HG03175 (cell line): ENCODE measurements around the gene AGER.
"Not testable (repeated sequence)": the region's sequence is repeated elsewhere in the genome, so short reads cannot be mapped to it uniquely, and the experiment has no call there.

ENCODE experiments used
- ATAC-seq: cut with Tn5 transposase; IDR thresholded peaks from one replicate; pipeline ENCODE4 v1.9.1; 2021; ENCODE audit warnings: mild to moderate bottlenecking, moderate library complexity; ENCODE audit not compliant: unreplicated experiment

AGER gene

GRCh38 chr6:32151181-32151862 lies 32.7 kb downstream of the AGER start:
- no peak for ATAC-seq

GRCh38 chr6:32149932-32150870 lies 33.9 kb downstream of the AGER start:
- ATAC-seq, result no peak

- ATAC-seq, result no peak
Measured at GRCh38 chr6:32149092-32149755, 34.8 kb downstream of the AGER start.

GRCh38 chr6:32148289-32149091 lies 35.6 kb downstream of the AGER start:
- ATAC-seq, result no peak

- ATAC-seq, result no peak
Measured at GRCh38 chr6:32147401-32148132, 36.5 kb downstream of the AGER start.

GRCh38 chr6:32146687-32147086 lies 37.4 kb downstream of the AGER start:
- no peak for ATAC-seq

- ATAC-seq, result no peak
Measured at GRCh38 chr6:32146287-32146686, 37.8 kb downstream of the AGER start.

- not testable (repeated sequence) for ATAC-seq
Measured at GRCh38 chr6:32144238-32144637, 39.8 kb downstream of the AGER start.

GRCh38 chr6:32140420-32141046 lies 43.5 kb downstream of the AGER start:
- no peak for ATAC-seq

GRCh38 chr6:32139590-32139989 lies 44.5 kb downstream of the AGER start:
- ATAC-seq, result no peak

- no peak for ATAC-seq
Measured at GRCh38 chr6:32137454-32137853, 46.6 kb downstream of the AGER start.

- ATAC-seq, result no peak
Measured at GRCh38 chr6:32133786-32134185, 50.3 kb downstream of the AGER start.

GRCh38 chr6:32132110-32132509 lies 51.9 kb downstream of the AGER start:
- ATAC-seq, result no peak

GRCh38 chr6:32131439-32131948 lies 52.6 kb downstream of the AGER start:
- no peak for ATAC-seq
